MM.1S (cell line): Measurements from ENCODE around the gene KRT76.

Experiments used
- CTCF ChIP-seq: fragments of 300-600 bp; sonication (generic); IDR thresholded peaks from 2 replicates; pipeline ENCODE4 v1.5.1; 2016; ENCODE audit warnings: antibody characterized with exemption, low read length, mixed read lengths
- EZH2 ChIP-seq: fragments of 300-600 bp; sonication (generic); optimal IDR thresholded peaks from 2 replicates; pipeline ENCODE3; 2017; ENCODE audit warnings: low read depth, mild to moderate bottlenecking, antibody characterized with exemption, low read length, mixed read lengths

- TF ChIP-seq CTCF = no peak
- no peak for TF ChIP-seq EZH2
Observed at GRCh38 chr12:52753283-52753682, 23.9 kb downstream of the KRT76 start.
